HG02678 (cell line): ENCODE data around the gene SRRM2.

Experiments used
- ATAC-seq: cut with Tn5 transposase; IDR thresholded peaks from one replicate; pipeline ENCODE4 v1.9.1; 2021; ENCODE audit warnings: mild to moderate bottlenecking, moderate library complexity; ENCODE audit not compliant: unreplicated experiment

The SRRM2 gene

DNA sequence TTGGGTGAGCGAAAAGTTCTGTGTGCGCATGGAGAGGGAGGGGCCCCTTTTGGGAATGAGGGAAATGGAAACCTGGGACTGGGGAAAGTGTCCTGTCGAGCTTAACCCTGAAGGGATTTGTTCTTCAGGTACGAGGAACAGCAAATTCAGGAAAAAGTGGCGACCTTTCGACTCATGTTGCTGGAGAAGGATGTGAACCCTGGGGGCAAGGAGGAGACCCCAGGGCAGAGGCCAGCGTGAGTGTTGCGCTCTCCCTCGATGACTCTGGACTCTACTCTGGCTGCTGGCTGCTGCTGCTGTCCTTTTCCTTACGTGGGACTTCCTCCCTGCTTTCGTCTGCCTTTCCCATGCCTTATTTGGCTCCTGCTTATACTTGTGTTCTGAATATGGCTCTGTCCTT, 4.9 kb downstream of the SRRM2 start:
- no peak for ATAC-seq

DNA sequence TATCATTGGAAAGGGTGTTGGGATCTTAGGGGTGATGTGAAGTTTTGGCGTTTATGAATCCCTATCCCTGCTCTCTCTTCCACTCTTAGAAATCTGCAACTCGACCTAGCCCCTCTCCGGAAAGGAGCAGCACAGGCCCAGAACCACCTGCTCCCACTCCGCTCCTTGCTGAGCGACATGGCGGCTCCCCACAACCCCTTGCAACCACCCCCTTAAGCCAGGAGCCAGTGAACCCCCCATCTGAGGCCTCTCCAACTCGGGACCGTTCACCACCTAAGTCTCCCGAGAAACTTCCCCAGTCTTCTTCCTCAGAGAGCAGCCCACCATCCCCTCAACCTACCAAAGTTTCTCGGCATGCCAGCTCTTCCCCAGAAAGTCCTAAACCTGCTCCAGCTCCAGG, 9.0 kb downstream of the SRRM2 start:
- ATAC-seq, result no peak

DNA sequence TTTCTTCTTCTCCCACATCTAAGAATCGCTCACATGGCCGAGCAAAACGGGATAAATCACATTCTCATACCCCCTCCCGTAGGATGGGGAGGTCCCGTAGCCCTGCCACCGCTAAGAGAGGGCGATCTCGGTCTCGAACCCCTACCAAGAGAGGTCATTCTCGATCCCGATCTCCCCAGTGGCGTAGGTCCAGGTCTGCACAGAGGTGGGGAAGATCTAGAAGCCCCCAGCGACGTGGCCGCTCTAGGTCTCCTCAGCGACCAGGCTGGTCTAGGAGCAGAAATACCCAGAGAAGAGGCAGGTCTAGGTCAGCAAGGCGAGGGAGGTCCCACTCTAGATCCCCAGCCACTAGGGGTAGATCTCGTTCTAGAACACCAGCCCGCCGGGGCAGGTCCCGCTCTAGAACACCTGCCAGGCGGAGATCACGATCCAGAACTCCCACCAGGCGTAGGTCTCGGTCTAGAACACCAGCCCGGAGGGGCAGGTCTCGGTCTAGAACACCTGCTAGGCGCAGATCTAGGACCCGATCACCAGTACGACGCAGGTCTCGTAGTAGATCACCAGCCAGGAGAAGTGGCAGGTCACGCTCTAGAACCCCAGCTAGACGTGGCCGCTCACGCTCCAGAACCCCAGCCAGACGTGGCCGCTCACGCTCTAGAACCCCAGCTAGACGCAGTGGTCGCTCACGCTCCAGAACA, 9.6 kb downstream of the SRRM2 start:
- no peak for ATAC-seq

DNA sequence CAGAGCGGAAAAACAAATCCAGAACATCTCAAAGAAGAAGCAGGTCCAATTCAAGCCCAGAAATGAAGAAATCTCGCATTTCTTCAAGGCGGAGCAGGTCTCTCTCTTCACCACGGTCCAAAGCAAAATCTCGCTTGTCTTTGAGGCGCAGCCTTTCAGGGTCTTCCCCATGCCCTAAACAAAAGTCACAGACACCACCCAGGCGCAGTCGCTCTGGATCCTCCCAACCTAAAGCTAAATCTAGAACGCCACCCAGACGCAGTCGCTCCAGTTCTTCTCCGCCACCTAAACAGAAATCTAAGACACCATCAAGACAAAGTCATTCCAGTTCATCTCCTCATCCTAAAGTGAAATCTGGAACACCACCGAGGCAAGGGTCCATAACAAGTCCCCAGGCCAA, 10.3 kb downstream of the SRRM2 start:
- ATAC-seq, result no peak

DNA sequence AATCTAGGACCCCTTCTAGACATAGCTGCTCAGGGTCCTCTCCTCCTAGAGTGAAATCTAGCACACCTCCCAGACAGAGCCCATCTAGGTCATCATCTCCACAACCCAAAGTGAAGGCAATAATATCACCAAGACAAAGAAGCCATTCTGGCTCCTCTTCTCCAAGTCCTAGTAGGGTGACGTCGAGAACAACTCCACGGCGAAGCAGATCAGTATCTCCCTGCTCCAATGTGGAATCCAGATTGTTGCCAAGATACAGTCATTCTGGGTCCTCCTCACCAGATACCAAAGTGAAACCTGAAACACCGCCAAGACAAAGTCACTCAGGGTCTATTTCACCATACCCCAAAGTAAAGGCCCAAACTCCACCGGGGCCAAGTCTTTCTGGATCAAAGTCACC, 10.7 kb downstream of the SRRM2 start:
- ATAC-seq, result no peak

DNA sequence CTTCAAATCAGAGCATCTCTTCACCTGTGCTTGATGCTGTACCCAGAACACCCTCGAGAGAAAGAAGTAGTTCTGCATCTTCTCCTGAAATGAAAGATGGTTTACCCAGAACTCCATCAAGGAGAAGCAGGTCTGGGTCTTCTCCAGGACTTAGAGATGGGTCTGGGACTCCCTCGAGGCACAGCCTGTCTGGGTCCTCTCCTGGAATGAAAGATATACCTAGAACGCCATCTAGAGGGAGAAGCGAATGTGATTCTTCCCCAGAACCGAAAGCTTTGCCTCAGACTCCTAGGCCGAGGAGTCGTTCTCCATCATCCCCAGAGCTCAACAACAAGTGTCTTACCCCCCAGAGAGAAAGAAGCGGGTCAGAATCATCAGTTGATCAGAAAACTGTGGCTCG, 12.3 kb downstream of the SRRM2 start:
- no peak for ATAC-seq

GRCh38 chr16:2765462-2766404, 13.3 kb downstream of the SRRM2 start:
- ATAC-seq, result no peak

GRCh38 chr16:2766430-2767139, 14.1 kb downstream of the SRRM2 start:
- no peak for ATAC-seq

DNA sequence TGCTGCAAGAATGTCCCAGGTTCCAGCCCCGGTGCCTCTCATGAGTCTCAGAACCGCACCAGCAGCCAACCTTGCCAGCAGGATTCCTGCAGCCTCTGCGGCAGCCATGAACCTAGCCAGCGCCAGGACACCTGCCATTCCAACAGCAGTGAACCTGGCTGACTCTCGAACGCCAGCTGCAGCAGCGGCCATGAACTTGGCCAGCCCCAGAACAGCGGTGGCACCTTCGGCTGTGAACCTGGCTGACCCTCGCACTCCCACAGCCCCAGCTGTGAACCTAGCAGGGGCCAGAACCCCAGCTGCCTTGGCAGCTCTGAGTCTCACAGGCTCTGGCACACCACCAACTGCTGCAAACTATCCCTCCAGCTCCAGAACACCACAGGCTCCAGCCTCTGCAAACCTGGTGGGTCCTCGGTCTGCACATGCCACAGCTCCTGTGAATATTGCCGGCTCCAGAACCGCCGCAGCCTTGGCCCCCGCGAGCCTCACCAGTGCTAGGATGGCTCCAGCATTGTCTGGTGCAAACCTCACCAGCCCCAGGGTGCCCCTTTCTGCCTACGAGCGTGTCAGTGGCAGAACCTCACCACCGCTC, 14.8 kb downstream of the SRRM2 start:
- no peak for ATAC-seq

DNA sequence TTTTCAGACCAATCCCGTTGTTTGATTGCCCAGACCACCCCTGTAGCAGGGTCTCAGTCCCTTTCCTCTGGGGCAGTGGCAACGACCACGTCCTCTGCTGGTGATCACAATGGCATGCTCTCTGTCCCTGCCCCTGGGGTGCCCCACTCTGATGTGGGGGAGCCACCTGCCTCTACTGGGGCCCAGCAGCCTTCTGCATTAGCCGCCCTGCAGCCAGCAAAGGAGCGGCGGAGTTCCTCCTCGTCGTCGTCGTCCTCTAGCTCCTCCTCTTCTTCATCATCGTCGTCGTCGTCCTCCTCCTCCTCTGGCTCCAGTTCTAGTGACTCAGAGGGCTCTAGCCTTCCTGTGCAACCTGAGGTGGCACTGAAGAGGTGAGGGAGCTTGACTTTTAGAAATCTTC, 15.5 kb downstream of the SRRM2 start:
- no peak for ATAC-seq

- no peak for ATAC-seq
Observed at GRCh38 chr16:2768403-2769089, 16.1 kb downstream of the SRRM2 start.

- no peak for ATAC-seq
Observed at GRCh38 chr16:2769100-2769529, 16.7 kb downstream of the SRRM2 start.

GRCh38 chr16:2769675-2770056, 17.2 kb downstream of the SRRM2 start:
- ATAC-seq, result no peak

DNA sequence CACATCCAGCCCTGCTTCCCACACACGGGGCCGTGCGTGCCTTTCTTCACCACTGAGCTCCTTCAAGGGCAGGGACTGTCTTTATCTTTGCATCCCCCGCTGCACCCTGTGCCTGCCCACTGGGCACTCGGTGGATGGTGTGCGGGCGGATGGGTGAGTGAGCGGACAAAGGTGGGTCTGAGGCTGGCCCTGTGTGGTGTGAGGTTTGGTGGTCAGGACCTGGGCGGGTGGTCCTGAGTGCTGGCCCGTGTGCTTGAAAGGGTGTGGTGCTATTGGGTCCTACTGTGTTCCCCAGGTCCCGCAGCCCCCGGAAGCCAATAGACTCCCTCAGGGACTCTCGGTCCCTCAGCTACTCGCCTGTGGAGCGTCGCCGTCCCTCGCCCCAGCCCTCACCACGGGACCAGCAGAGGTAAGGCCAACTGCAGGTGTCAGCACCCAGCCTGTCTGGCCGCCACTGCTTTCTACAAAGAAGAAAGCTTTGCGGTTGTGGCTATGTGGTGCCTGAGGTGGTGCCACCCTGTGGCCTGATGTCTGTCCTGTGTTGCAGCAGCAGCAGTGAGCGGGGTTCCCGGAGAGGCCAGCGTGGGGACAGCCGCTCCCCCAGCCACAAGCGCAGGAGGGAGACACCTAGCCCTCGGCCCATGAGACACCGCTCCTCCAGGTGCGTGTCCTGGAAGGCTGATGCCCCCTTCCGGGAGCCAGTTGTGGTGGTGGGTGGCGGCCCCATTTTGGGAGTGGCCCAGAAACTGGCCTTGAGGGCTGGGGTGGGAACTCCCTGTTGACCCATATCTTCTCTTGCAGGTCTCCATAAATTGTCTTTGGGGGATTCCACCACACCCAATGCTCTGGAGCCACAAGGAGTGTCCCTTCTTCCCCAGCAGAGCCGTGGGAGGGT, 17.9 kb downstream of the SRRM2 start:
- ATAC-seq, result no peak

- no peak for ATAC-seq
Observed at GRCh38 chr16:2771496-2772402, 19.3 kb downstream of the SRRM2 start.

DNA sequence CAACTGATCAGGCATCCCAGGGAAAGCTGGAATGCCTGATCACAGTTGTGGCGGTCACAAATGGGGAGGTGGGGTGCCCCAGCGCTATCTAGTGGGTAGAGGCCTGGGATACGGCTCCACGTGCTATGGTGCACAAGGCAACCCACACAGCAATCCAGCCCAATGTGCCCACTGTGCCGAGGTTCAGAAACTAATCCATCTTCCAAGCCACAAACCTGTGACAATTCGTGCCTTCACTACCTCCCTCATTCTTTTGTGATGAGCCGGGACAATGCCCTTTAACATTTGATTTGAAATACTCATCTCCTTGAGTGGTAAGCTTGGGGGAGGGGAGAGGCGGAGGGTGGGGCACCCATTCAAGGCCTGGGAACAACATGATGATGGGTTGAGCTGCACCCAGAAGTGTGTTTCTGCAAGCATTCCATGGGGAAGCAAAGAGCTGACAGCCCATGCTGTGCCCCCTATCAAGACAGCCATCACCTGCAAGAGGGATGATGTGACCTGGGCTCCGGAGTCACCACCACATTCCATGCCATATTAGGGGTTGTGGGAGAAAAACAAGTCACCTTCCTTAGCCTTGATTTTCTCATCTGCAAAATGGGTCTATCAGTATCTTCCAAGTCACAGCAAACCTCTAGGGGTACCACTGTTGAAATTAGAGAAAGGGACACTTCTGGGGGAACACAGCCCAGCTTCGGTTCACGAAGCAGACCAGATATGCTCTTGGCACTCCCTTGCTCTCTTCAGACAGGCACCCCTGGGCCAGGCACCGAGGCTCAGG, 20.9 kb downstream of the SRRM2 start:
- no peak for ATAC-seq

- ATAC-seq, result no peak
Observed at GRCh38 chr16:2774161-2774891, 21.9 kb downstream of the SRRM2 start.
